ENCODE measurements around the gene MFSD8. TPM values are rescaled to one million over a fixed set of nuclear protein-coding genes. Genes with fewer than 3 reads are reported as not detected.

The MFSD8 gene
- total and polyA plus RNA-seq, 7 donors: 3.0 to 54.2 (median 26.3) TPM

GRCh38 chr4:127995776-127996175 lies 30.8 kb upstream of the MFSD8 start:
- 60 to 90% methylated on average over 1 of the region's 1 CpG for WGBS, 2 donors
- H3K4me3 ChIP-seq: no peak overlapping the region
- H3K4me1 ChIP-seq: no peaks in the 10 kb centered on the region
- no peaks in the 10 kb centered on the region for H3K9me3 ChIP-seq
- intact Hi-C loops (cut with DNase I): no loop called here
- TF ChIP-seq, protein P1, sequence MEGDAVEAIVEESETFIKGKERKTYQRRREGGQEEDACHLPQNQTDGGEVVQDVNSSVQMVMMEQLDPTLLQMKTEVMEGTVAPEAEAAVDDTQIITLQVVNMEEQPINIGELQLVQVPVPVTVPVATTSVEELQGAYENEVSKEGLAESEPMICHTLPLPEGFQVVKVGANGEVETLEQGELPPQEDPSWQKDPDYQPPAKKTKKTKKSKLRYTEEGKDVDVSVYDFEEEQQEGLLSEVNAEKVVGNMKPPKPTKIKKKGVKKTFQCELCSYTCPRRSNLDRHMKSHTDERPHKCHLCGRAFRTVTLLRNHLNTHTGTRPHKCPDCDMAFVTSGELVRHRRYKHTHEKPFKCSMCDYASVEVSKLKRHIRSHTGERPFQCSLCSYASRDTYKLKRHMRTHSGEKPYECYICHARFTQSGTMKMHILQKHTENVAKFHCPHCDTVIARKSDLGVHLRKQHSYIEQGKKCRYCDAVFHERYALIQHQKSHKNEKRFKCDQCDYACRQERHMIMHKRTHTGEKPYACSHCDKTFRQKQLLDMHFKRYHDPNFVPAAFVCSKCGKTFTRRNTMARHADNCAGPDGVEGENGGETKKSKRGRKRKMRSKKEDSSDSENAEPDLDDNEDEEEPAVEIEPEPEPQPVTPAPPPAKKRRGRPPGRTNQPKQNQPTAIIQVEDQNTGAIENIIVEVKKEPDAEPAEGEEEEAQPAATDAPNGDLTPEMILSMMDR (IDR thresholded peaks at IDR 0.05): no peak
- TF ChIP-seq EP300 (IDR thresholded peaks at IDR 0.05) (no peak), POLR2A (IDR thresholded peaks at IDR 0.05) (no peak), POLR2AphosphoS5 (IDR thresholded peaks at IDR 0.05) (no peak)
- no peak overlapping the region for H3K27ac ChIP-seq
- no peaks in the 10 kb centered on the region for H3K27me3 ChIP-seq
- H3K36me3 ChIP-seq: peaks cover 0 to 21% (median 8%) of the 10 kb centered on the region in 4 donors
- no peak for DNase-seq

DNA sequence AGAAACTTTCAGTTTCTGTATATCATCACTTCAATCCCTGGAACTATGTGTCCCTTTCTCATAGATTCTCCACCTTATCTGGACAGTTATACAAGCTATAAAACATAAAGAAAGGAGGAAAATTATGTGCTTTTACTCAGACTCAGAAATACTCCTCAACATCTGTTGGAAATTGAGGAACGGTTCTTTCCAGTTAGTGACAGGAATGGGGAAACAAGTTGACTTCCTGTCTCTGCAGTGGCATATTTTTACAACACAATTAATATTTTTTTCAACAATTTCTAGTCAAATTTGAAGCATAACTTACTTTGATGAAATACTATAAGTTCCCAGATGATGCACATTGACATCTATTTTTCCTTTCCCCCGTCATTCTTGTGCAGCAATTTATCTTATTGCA lies 28.2 kb upstream of the MFSD8 start:
- no peaks in the 10 kb centered on the region for H3K9me3 ChIP-seq
- H3K27ac ChIP-seq: no peak overlapping the region
- DNase-seq: no peak
- TF ChIP-seq POLR2A (IDR thresholded peaks at IDR 0.05): no peak
- TF ChIP-seq, protein P1 (IDR thresholded peaks at IDR 0.05): no peak
- no peak for TF ChIP-seq EP300 (IDR thresholded peaks at IDR 0.05)
- TF ChIP-seq POLR2AphosphoS5 (IDR thresholded peaks at IDR 0.05): no peak
- whole genome bisulfite sequencing, 2 donors: 67 to 87% methylated on average over 2 of the region's 2 CpGs
- no peak overlapping the region for H3K4me3 ChIP-seq
- H3K4me1 ChIP-seq: no peaks in the 10 kb centered on the region
- peaks cover 0 to 36% (median 10%) of the 10 kb centered on the region in 4 donors for H3K36me3 ChIP-seq
- intact Hi-C loops (cut with DNase I): no loop called here
- no peaks in the 10 kb centered on the region for H3K27me3 ChIP-seq

DNA sequence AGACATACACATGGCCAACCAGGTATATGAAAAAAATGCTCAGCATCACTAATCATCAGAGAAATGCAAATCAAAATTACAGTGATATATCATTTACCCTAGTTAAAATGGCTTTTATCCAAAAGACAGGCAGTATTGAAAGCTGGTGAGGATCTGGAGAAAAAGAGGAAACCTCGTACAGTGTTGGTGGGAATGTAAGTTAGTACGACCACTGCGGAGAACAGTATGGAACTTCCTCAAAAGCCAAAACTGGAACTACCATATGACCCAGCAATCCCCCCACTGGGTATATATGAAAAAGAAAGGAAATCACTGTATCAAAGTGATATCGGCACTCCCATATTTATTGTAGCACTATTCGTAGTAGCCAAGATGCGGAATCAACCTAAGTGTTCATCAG lies 23.7 kb upstream of the MFSD8 start:
- intact Hi-C loops (cut with DNase I): no loop called here
- Histone ChIP-seq H3K27ac (no peak overlapping the region), H3K4me1 (no peaks in the 10 kb centered on the region), H3K36me3 (peaks cover 0 to 55% (median 3%) of the 10 kb centered on the region in 4 donors), H3K9me3 (no peaks in the 10 kb centered on the region), H3K27me3 (no peaks in the 10 kb centered on the region), H3K4me3 (no peak overlapping the region)
- TF ChIP-seq EP300 (IDR thresholded peaks at IDR 0.05) (no peak), POLR2AphosphoS5 (IDR thresholded peaks at IDR 0.05) (no peak), POLR2A (IDR thresholded peaks at IDR 0.05) (no peak)
- TF ChIP-seq, protein P1 (IDR thresholded peaks at IDR 0.05): no peak
- WGBS, 2 donors: 92 to 95% methylated on average over 6 of the region's 6 CpGs
- no peak for DNase-seq

DNA sequence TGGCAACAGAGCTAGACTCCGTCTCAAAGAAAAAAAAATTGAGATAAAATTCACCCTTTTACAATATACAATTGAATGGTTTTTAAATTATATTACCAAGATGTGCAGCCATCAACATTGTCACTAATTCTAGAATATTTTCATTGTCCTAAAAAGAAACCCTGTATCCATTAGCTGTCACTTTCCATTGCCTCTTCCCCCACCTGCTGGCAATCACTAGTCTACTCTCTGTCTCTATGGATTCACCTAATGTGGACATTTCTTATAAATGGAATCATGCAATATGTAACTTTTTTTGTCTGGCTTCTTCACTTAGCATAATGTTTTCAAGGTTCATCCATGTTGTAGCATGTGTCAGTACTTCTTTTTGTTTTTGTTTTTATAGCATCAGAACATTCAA lies 21.0 kb upstream of the MFSD8 start:
- no peaks in the 10 kb centered on the region for H3K9me3 ChIP-seq
- H3K36me3 ChIP-seq: peaks cover 0 to 50% (median 2%) of the 10 kb centered on the region in 4 donors
- DNase-seq: no peak
- no peaks in the 10 kb centered on the region for H3K4me1 ChIP-seq
- WGBS, 2 donors: 93 to 100% methylated on average over 1 of the region's 1 CpG
- no peak overlapping the region for H3K4me3 ChIP-seq
- no peak overlapping the region for H3K27ac ChIP-seq
- TF ChIP-seq POLR2A (IDR thresholded peaks at IDR 0.05): no peak
- intact Hi-C loops (cut with DNase I): no loop called here
- H3K27me3 ChIP-seq: no peaks in the 10 kb centered on the region

DNA sequence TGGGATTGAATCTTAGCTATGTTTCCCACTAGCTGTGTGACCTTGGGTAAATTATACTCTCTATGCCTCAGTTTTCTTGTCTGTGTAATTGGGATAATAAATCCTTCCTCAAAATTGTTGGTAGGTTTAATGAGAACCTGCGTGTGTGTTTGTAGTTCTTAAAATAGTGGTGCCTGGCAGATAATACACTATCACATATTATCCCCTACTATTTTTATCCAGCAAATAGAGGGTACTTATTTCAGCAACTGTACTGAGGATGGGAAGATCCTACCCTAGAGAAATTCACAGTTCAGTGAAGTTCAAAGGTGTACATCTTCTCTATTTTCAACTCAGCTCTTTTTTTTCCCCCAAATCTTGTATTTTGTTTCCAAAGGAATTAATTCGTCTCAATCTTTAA lies 17.5 kb upstream of the MFSD8 start:
- DNase-seq: no peak
- intact Hi-C loops (cut with DNase I): no loop called here
- no peak overlapping the region for H3K27ac ChIP-seq
- H3K4me3 ChIP-seq: no peak overlapping the region
- 93 to 95% methylated on average over 2 of the region's 2 CpGs for WGBS, 2 donors
- TF ChIP-seq EP300 (IDR thresholded peaks at IDR 0.05) (no peak), POLR2AphosphoS5 (IDR thresholded peaks at IDR 0.05) (no peak), POLR2A (IDR thresholded peaks at IDR 0.05) (no peak)
- TF ChIP-seq, protein P1 (IDR thresholded peaks at IDR 0.05): no peak
- H3K36me3 ChIP-seq: peaks cover 0 to 32% (median 0%) of the 10 kb centered on the region in 4 donors
- no peaks in the 10 kb centered on the region for H3K27me3 ChIP-seq
- H3K4me1 ChIP-seq: no peaks in the 10 kb centered on the region
- no peaks in the 10 kb centered on the region for H3K9me3 ChIP-seq

All from sigmoid colon (tissue), 7 donors.